HepG2 (cell line): ENCODE measurements around the gene AP5Z1. TPM values are rescaled to one million over a fixed set of nuclear protein-coding genes. Genes with fewer than 3 reads are reported as not detected.
A peak's percentile ranks its signal among the peaks of the same experiment; 100 is the strongest.

Experiments
- CBX5 ChIP-seq: sonication (generic); formaldehyde crosslinking; IDR thresholded peaks from 2 replicates; pipeline ENCODE4 v1.4.0; 2020; ENCODE audit warnings: missing genetic modification reagents, borderline replicate concordance
- GRHL1 ChIP-seq: sonication (generic); formaldehyde crosslinking; conservative IDR thresholded peaks from 2 replicates; pipeline ENCODE4 v1.8.0; 2022; ENCODE audit warnings: missing genetic modification reagents
- JDP2 ChIP-seq: sonication (generic); formaldehyde crosslinking; IDR thresholded peaks from 2 replicates; pipeline ENCODE4 v1.8.1; 2022; ENCODE audit warnings: missing genetic modification reagents, borderline replicate concordance
- KLF13 ChIP-seq: sonication (generic); formaldehyde crosslinking; IDR thresholded peaks from 2 replicates; pipeline ENCODE4 v1.4.0; 2020; ENCODE audit warnings: mild to moderate bottlenecking, missing genetic modification reagents
- MXD1 ChIP-seq: sonication (generic); formaldehyde crosslinking; IDR thresholded peaks from 2 replicates; pipeline ENCODE4 v1.4.0; 2020; ENCODE audit warnings: mild to moderate bottlenecking, missing genetic modification reagents
- MZF1 ChIP-seq: sonication (generic); formaldehyde crosslinking; IDR thresholded peaks from 2 replicates; pipeline ENCODE4 v1.8.1; 2023; ENCODE audit warnings: mild to moderate bottlenecking, missing genetic modification reagents, borderline replicate concordance
- PITX1 ChIP-seq: sonication (generic); formaldehyde crosslinking; IDR thresholded peaks from 2 replicates; pipeline ENCODE4 v1.5.1; 2020; ENCODE audit warnings: mild to moderate bottlenecking, missing genetic modification reagents
- RAD21 ChIP-seq: fragments of 450-650 bp; formaldehyde crosslinking; IDR thresholded peaks from 2 replicates; pipeline ENCODE4 v1.5.0; 2020; ENCODE audit warnings: mild to moderate bottlenecking
- SKIL ChIP-seq: sonication (generic); formaldehyde crosslinking; IDR thresholded peaks from 2 replicates; pipeline ENCODE4 v1.8.0; 2022; ENCODE audit warnings: missing genetic modification reagents, mild to moderate bottlenecking, moderate library complexity, borderline replicate concordance
- SOX13 ChIP-seq, 3 experiments: fragments of 450-650 bp in 1 of 3; sonication (generic) in 1 of 3; formaldehyde crosslinking in 1 of 3; IDR thresholded peaks in 2 of 3; conservative IDR thresholded peaks in 1 of 3; 2 replicates each; pipeline versions ENCODE4 v1.5.0 to v1.6.1; 2016 to 2020; ENCODE audit warnings: antibody characterized with exemption in 1 of 3, mild to moderate bottlenecking in 1 of 3, missing compliant biosample characterization in 1 of 3, missing genetic modification reagents in 1 of 3, moderate library complexity in 1 of 3
- SP4 ChIP-seq: sonication (generic); formaldehyde crosslinking; IDR thresholded peaks from 2 replicates; pipeline ENCODE4 v1.8.1; 2023; ENCODE audit warnings: mild to moderate bottlenecking, missing genetic modification reagents
- YEATS4 ChIP-seq: sonication (generic); formaldehyde crosslinking; IDR thresholded peaks from 2 replicates; pipeline ENCODE4 v1.4.0; 2020; ENCODE audit warnings: missing genetic modification reagents, borderline replicate concordance
- ZBTB34 ChIP-seq: sonication (generic); formaldehyde crosslinking; IDR thresholded peaks from 2 replicates; pipeline ENCODE4 v1.8.0; 2022; ENCODE audit warnings: mild to moderate bottlenecking, missing genetic modification reagents
- ZFX ChIP-seq: sonication (generic); formaldehyde crosslinking; IDR thresholded peaks from 2 replicates; pipeline ENCODE4 v1.4.0; 2020; ENCODE audit warnings: mild to moderate bottlenecking, low read depth, missing genetic modification reagents, moderate library complexity
- ZHX1 ChIP-seq: sonication (generic); formaldehyde crosslinking; IDR thresholded peaks from 2 replicates; pipeline ENCODE4 v1.8.1; 2022; ENCODE audit warnings: low read depth, mild to moderate bottlenecking, missing genetic modification reagents
- ZNF547 ChIP-seq: sonication (generic); formaldehyde crosslinking; IDR thresholded peaks from 2 replicates; pipeline ENCODE4 v1.5.1; 2020; ENCODE audit warnings: mild to moderate bottlenecking, missing genetic modification reagents
- ZNF780A ChIP-seq: sonication (generic); formaldehyde crosslinking; IDR thresholded peaks from 2 replicates; pipeline ENCODE4 v1.8.0; 2022; ENCODE audit warnings: mild to moderate bottlenecking, missing genetic modification reagents, moderate library complexity
- ZNF841 ChIP-seq: sonication (generic); formaldehyde crosslinking; IDR thresholded peaks from 2 replicates; pipeline ENCODE4 v1.8.1; 2023; ENCODE audit warnings: missing genetic modification reagents, borderline replicate concordance
- ZSCAN30 ChIP-seq: sonication (generic); formaldehyde crosslinking; IDR thresholded peaks from 2 replicates; pipeline ENCODE4 v1.5.0; 2020; ENCODE audit warnings: mild to moderate bottlenecking, missing genetic modification reagents
- polyA plus RNA-seq, 8 experiments: library from polyadenylated mRNA; depleted of rRNA in 3 of 8; stranded (reverse) in 7 of 8; unstranded in 1 of 8; fragments of >200 nt; fragmentation: Illumina TruSeq in 4 of 8; extraction: Trizol in 4 of 8; gene quantifications; 2 replicates each; pipeline versions ENCODE4 v1.2.1 to v1.2.3, GENCODE V29; 2011 to 2016; ENCODE audit warnings: low read depth in 4 of 8, missing spikeins in 1 of 8, mixed read lengths in 1 of 8; ENCODE audit not compliant: insufficient read depth in 1 of 8
- total RNA-seq, 5 experiments: library from RNA; depleted of rRNA; stranded (reverse); fragments of >200 nt; fragmentation: Illumina TruSeq; extraction: Trizol; gene quantifications; 2 replicates each; pipeline ENCODE4 v1.2.3, GENCODE V29; 2016; ENCODE audit warnings: low read depth in 1 of 5

The AP5Z1 gene
- total and polyA plus RNA-seq, 2 of the 13 experiments (the other 11 are each of a cell fraction or from before 2014, with no cell fraction given), result 9.3 to 15.1 TPM

- TF ChIP-seq ZHX1 (no peak), JDP2 (CRISPR knock-in tag) (no peak), MZF1 (CRISPR knock-in tag) (no peak), SP4 (CRISPR knock-in tag) (no peak), KLF13 (CRISPR knock-in tag) (no peak), ZNF547 (CRISPR knock-in tag) (0 out of 2 replicates have a peak, but pooled peaks have one; percentile 35), ZNF780A (CRISPR knock-in tag) (no peak), ZBTB34 (no peak), CBX5 (no peak; the same call in 1 of the 2 replicates), ZFX (CRISPR knock-in tag) (peak; percentile 33; the same call in 1 of the 2 replicates), ZNF841 (CRISPR knock-in tag) (no peak), SKIL (no peak), ZSCAN30 (CRISPR knock-in tag) (no peak), SOX13 (IDR thresholded peaks at IDR 0.05) (no peak), SOX13 (CRISPR knock-in tag; conservative IDR thresholded peaks at IDR 0.05 in 1 of 2, IDR thresholded peaks at IDR 0.05 in 1 of 2) (peak in 1 of 2 experiments; percentile 35; a peak in 1 of 4 replicates), YEATS4 (no peak), GRHL1 (no peak), PITX1 (CRISPR knock-in tag) (no peak), RAD21 (peak; percentile 91), MXD1 (CRISPR knock-in tag) (no peak)
Measured at GRCh38 chr7:4753598-4754432, 21.6 kb upstream of the AP5Z1 start (continued).
